PFSK-1 (cell line): ENCODE results near the gene MYO1E.

ENCODE experiments used
- FOXP2 ChIP-seq: optimal IDR thresholded peaks from 2 replicates; pipeline ENCODE3; 2011; ENCODE audit warnings: borderline replicate concordance, control low read depth, inconsistent platforms; ENCODE audit not compliant: insufficient read depth; ENCODE audit errors: extremely low read length, extremely low read depth
- POLR2AphosphoS5 ChIP-seq: IDR thresholded peaks from 2 replicates; pipeline ENCODE4 v1.6.1; 2012; ENCODE audit warnings: low read depth, mild to moderate bottlenecking, control low read depth, low read length, moderate library complexity
- SIN3A ChIP-seq: IDR thresholded peaks from 2 replicates; pipeline ENCODE4 v1.6.1; 2012; ENCODE audit warnings: mild to moderate bottlenecking, low read length, moderate library complexity, borderline replicate concordance; ENCODE audit not compliant: insufficient read depth
- TAF1 ChIP-seq: IDR thresholded peaks from 2 replicates; pipeline ENCODE4 v1.6.1; 2012; ENCODE audit warnings: low read length, control low read depth, borderline replicate concordance; ENCODE audit not compliant: insufficient read depth
- TF ChIP-seq, protein P1 (sequence below), 2 experiments: IDR thresholded peaks; 2 replicates each; pipeline versions ENCODE4 v1.6.1 to v1.8.0; 2011 to 2012; ENCODE audit warnings: low read depth in 2 of 2, low read length in 2 of 2, control low read depth in 1 of 2, inconsistent platforms in 1 of 2, mild to moderate bottlenecking in 1 of 2, moderate library complexity in 1 of 2; ENCODE audit not compliant: insufficient read depth in 1 of 2

Gene MYO1E

DNA sequence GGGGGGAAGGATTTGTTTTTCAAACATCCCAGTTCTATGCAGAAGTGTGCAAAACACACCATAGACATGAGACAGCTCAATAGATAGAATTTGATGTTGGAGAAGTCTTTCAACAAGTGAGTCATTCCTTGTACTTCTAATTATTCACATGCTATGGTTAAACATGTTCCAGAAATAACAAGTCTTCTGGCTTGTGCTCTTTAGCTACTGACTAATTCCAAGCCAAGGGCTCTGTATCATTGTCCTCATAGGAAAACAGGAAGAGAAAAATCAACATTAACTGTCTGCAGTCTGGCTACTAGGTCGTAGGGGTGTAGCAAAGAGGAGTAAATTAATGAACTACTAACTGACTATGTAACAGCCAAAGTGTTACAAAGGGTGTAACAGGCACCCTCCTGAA, 140.2 kb downstream of the MYO1E start:
- TF ChIP-seq FOXP2, result no peak
- TF ChIP-seq POLR2AphosphoS5, result no peak

DNA sequence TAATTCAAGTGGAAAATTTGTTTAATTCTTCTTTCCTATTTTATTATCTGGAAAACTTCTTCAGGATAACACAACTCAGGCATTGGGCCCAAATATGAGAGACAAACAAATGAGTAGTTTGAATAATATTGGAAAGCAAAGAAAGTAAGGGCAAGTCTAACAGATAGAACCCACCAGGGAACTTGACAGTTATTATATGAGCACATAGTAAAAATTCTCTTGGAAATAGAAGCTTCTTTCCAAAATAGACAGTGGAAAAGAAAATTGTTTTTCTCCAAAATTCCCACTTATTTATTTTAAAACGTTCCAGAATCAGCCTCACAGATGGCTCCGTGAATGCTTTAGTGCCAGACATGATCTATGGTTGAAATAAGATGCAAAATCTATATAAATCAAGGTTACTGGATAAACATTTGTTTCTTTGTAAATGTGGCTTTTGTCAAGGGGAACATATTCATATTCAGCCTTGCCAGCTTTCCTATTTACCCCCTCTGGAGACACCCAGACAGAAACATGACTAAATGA, 142.1 kb downstream of the MYO1E start:
- TF ChIP-seq POLR2AphosphoS5 (no peak), FOXP2 (no peak), TAF1 (no peak), SIN3A (no peak)
- TF ChIP-seq, protein P1, sequence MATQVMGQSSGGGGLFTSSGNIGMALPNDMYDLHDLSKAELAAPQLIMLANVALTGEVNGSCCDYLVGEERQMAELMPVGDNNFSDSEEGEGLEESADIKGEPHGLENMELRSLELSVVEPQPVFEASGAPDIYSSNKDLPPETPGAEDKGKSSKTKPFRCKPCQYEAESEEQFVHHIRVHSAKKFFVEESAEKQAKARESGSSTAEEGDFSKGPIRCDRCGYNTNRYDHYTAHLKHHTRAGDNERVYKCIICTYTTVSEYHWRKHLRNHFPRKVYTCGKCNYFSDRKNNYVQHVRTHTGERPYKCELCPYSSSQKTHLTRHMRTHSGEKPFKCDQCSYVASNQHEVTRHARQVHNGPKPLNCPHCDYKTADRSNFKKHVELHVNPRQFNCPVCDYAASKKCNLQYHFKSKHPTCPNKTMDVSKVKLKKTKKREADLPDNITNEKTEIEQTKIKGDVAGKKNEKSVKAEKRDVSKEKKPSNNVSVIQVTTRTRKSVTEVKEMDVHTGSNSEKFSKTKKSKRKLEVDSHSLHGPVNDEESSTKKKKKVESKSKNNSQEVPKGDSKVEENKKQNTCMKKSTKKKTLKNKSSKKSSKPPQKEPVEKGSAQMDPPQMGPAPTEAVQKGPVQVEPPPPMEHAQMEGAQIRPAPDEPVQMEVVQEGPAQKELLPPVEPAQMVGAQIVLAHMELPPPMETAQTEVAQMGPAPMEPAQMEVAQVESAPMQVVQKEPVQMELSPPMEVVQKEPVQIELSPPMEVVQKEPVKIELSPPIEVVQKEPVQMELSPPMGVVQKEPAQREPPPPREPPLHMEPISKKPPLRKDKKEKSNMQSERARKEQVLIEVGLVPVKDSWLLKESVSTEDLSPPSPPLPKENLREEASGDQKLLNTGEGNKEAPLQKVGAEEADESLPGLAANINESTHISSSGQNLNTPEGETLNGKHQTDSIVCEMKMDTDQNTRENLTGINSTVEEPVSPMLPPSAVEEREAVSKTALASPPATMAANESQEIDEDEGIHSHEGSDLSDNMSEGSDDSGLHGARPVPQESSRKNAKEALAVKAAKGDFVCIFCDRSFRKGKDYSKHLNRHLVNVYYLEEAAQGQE (IDR thresholded peaks at IDR 0.05; ENCODE audit: insufficient read depth in 1 of 2, low read depth in 2 of 2, low read length in 2 of 2), result no peak

DNA sequence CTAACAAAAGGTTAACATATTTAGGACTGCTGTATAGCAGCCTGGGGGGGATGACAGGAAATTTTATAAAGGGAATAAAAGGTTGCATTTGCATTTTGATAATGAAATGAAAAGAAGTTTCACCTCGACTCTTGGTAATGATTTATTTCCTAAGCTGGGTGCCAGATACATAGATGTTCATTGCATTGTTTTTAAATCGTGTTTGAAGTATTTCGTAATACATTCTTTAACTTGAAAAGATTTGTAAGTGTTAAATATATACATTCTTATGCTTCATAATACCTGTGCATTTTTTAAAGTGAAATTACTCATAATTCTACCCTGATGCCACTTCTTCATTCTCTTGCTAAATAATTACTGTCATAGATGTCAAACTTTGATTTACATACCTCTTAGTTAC, 143.2 kb downstream of the MYO1E start:
- TF ChIP-seq FOXP2 (no peak), POLR2AphosphoS5 (no peak)
- TF ChIP-seq, protein P1 (IDR thresholded peaks at IDR 0.05; ENCODE audit: insufficient read depth in 1 of 2, low read depth in 2 of 2, low read length in 2 of 2), result no peak

DNA sequence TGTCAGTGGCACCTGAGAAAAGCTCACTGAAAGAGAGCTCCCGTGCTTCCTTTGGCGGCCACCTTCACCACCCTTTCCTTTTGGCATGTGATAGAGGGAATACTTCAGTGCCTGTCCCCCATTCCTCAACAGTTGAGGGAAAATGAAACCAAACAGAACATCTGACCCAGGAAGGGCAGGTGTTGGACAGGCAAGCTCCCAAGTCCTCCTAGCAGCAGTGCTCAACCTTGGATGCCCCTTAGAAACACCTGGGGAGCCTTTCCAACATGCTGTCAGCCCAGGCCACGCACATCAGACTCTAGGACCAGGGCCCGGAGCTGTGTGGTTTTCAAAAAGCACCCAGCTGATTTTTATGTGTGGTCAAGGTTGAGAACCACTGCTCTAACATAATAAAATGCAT, 143.7 kb downstream of the MYO1E start:
- TF ChIP-seq POLR2AphosphoS5, result no peak

DNA sequence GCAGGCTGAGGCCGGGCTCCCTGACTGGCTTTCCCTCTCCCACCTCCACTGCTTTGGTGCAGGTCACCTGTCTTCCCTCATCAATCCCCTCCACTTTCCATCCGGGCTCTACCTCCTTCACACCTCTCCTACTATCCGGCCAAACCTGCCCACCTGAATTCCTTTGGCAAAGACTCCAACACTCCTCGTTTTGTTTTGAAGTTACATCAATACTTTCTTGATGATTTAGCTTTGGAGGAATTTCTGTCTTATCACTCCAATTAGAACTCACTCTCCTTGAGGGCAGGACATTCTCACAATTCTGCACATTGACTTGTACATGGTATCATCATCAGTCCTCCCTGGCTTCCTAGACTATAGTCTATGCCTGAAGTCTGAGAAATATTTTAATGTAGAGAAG, 145.7 kb downstream of the MYO1E start:
- TF ChIP-seq, protein P1 (IDR thresholded peaks at IDR 0.05; ENCODE audit: insufficient read depth in 1 of 2, low read depth in 2 of 2, low read length in 2 of 2), result no peak
- TF ChIP-seq SIN3A (no peak), POLR2AphosphoS5 (no peak), FOXP2 (no peak), TAF1 (no peak)

DNA sequence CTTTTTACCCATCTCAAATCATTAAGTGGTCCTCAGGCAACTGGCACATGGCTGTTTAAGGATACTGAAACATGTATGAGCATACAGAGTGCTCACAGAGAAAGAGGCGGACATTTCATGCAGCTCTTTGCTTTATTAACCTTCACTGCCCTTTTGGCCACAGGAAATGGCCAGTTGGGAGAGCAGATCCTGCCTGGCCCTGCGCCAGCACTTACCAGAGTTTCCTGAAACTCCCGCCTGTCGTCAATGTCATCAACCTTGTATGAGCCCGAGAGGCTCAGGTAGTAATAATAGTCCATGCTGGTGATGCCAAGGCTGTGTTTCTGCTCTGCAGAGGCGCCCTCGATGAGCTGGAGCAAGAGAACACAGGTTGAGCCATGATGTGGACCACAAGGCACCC, 148.2 kb downstream of the MYO1E start:
- peak; percentile 44; the same call in 1 of the 2 replicates for TF ChIP-seq SIN3A
- TF ChIP-seq FOXP2, result no peak

DNA sequence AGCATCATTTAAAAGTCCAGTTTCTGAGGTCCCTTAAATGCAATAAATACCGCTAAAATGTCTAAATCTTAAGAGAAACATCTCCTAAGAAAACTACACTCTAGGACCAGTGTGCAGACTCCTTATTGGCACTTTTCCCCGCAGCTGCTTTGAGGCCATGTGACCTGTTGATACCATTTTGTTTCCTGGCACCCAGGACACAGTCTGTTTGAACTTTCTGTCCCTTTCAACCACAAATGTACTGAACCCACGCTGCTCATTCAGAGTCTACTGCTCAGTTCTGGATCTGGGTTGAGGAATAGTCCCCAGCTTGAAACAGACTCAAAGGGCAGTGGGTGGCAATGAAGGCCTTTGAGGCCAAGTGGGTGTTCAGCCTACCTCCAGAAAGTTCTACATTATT, 148.9 kb downstream of the MYO1E start:
- TF ChIP-seq, protein P1 (IDR thresholded peaks at IDR 0.05; ENCODE audit: insufficient read depth in 1 of 2, low read depth in 2 of 2, low read length in 2 of 2), result no peak
- TF ChIP-seq POLR2AphosphoS5, result no peak
- no peak for TF ChIP-seq FOXP2
- TF ChIP-seq SIN3A, result no peak
- no peak for TF ChIP-seq TAF1
